Activated T-cell treated with anti-CD3 and anti-CD28 coated beads for 48 hours (primary cell): ENCODE measurements around the gene GRID1.

Experiments
- DNase-seq: peaks from one replicate; pipeline ENCODE4 v3.0.0-alpha.2; 2020; ENCODE audit warnings: low read depth

Gene GRID1

GRCh38 chr10:86291616-86292340 lies 74.8 kb downstream of the GRID1 start:
- no peak for DNase-seq

- no peak for DNase-seq
Observed at GRCh38 chr10:86290933-86291615, 75.5 kb downstream of the GRID1 start.

GRCh38 chr10:86289577-86289868 lies 77.1 kb downstream of the GRID1 start:
- no peak for DNase-seq

GRCh38 chr10:86288695-86289576 lies 77.7 kb downstream of the GRID1 start:
- DNase-seq, result no peak

GRCh38 chr10:86287966-86288579 lies 78.5 kb downstream of the GRID1 start:
- no peak for DNase-seq

- DNase-seq, result no peak
Observed at GRCh38 chr10:86287110-86287793, 79.3 kb downstream of the GRID1 start.

GRCh38 chr10:86286236-86287109 lies 80.1 kb downstream of the GRID1 start:
- DNase-seq, result no peak

GRCh38 chr10:86285136-86285790 lies 81.3 kb downstream of the GRID1 start:
- no peak for DNase-seq

GRCh38 chr10:86284355-86285105 lies 82.1 kb downstream of the GRID1 start:
- no peak for DNase-seq

- no peak for DNase-seq
Observed at GRCh38 chr10:86283466-86284287, 82.9 kb downstream of the GRID1 start.

GRCh38 chr10:86282664-86283465 lies 83.7 kb downstream of the GRID1 start:
- no peak for DNase-seq

GRCh38 chr10:86281396-86281795 lies 85.2 kb downstream of the GRID1 start:
- DNase-seq, result no peak

GRCh38 chr10:86269332-86269731 lies 97.3 kb downstream of the GRID1 start:
- DNase-seq, result no peak

- DNase-seq, result no peak
Observed at GRCh38 chr10:86267286-86268195, 99.1 kb downstream of the GRID1 start.

- no peak for DNase-seq
Observed at GRCh38 chr10:86266446-86267242, 100.0 kb downstream of the GRID1 start.

GRCh38 chr10:86265895-86266259 lies 100.7 kb downstream of the GRID1 start:
- no peak for DNase-seq
